HEK293T (cell line): ENCODE results near the gene ETNPPL.

Experiments
- CTCF ChIA-PET: fragments of 350-600 bp; formaldehyde crosslinking; extraction: SDS; loops from one replicate; lab custom pipeline; 2021; ENCODE audit warnings: antibody characterized with exemption, inconsistent platforms; lab: Yijun Ruan, JAX
- POLR2A ChIA-PET: fragments of 350-600 bp; formaldehyde crosslinking; extraction: SDS; loops from one replicate; lab custom pipeline; 2020; ENCODE audit warnings: antibody characterized with exemption, inconsistent platforms; lab: Yijun Ruan, JAX
- DNase-seq: peaks from one replicate; pipeline ENCODE4 v3.0.0; 2012; ENCODE audit warnings: mixed read lengths; ENCODE audit errors: extremely low spot score
- ARNT ChIP-seq: fragments of 450-650 bp; IDR thresholded peaks from 2 replicates; pipeline ENCODE4 v1.6.1; 2017; ENCODE audit warnings: mild to moderate bottlenecking
- BHLHE40 ChIP-seq: fragments of 450-650 bp; IDR thresholded peaks from 2 replicates; pipeline ENCODE4 v1.6.1; 2016; ENCODE audit warnings: mild to moderate bottlenecking, moderate library complexity, borderline replicate concordance
- CTBP1 ChIP-seq: fragments of 450-650 bp; IDR thresholded peaks from 2 replicates; pipeline ENCODE4 v1.6.1; 2016; ENCODE audit warnings: borderline replicate concordance
- ELF4 ChIP-seq: fragments of 450-650 bp; IDR thresholded peaks from 2 replicates; pipeline ENCODE4 v1.6.1; 2017; ENCODE audit warnings: antibody characterized with exemption
- FOXA1 ChIP-seq: fragments of 450-650 bp; IDR thresholded peaks from 2 replicates; pipeline ENCODE4 v1.6.1; 2016; ENCODE audit warnings: mild to moderate bottlenecking
- FOXK2 ChIP-seq: fragments of 450-650 bp; IDR thresholded peaks from 2 replicates; pipeline ENCODE4 v1.6.1; 2016; ENCODE audit warnings: mild to moderate bottlenecking
- FOXM1 ChIP-seq: fragments of 450-650 bp; IDR thresholded peaks from 2 replicates; pipeline ENCODE4 v1.6.1; 2017; ENCODE audit warnings: mild to moderate bottlenecking, borderline replicate concordance
- HDGF ChIP-seq: fragments of 450-650 bp; IDR thresholded peaks from 2 replicates; pipeline ENCODE4 v1.6.1; 2017; ENCODE audit warnings: antibody characterized with exemption, borderline replicate concordance
- L3MBTL2 ChIP-seq: fragments of 450-650 bp; conservative IDR thresholded peaks from 2 replicates; pipeline ENCODE4 v1.6.1; 2016; ENCODE audit warnings: mild to moderate bottlenecking
- LEF1 ChIP-seq: fragments of 450-650 bp; IDR thresholded peaks from 2 replicates; pipeline ENCODE4 v1.6.1; 2017; ENCODE audit warnings: mild to moderate bottlenecking, borderline replicate concordance
- NFRKB ChIP-seq: fragments of 450-650 bp; IDR thresholded peaks from 2 replicates; pipeline ENCODE4 v1.6.1; 2016; ENCODE audit warnings: mild to moderate bottlenecking, moderate library complexity
- PKNOX1 ChIP-seq: fragments of 450-650 bp; IDR thresholded peaks from 2 replicates; pipeline ENCODE4 v1.6.1; 2016
- SP1 ChIP-seq: fragments of 450-650 bp; IDR thresholded peaks from 2 replicates; pipeline ENCODE4 v1.6.1; 2017
- SUZ12 ChIP-seq: fragments of 450-650 bp; IDR thresholded peaks from 2 replicates; pipeline ENCODE4 v1.6.1; 2016; ENCODE audit warnings: mild to moderate bottlenecking
- TARDBP ChIP-seq: fragments of 450-650 bp; IDR thresholded peaks from 2 replicates; pipeline ENCODE4 v1.6.1; 2016
- ZNF384 ChIP-seq: fragments of 450-650 bp; IDR thresholded peaks from 2 replicates; pipeline ENCODE4 v1.6.1; 2016

ETNPPL gene

GRCh38 chr4:108746511-108746910, 16.3 kb downstream of the ETNPPL start:
- no peak for TF ChIP-seq FOXM1
- no peak for TF ChIP-seq LEF1
- TF ChIP-seq ELF4 = no peak
- no peak for TF ChIP-seq TARDBP
- TF ChIP-seq CTBP1 = no peak
- TF ChIP-seq BHLHE40 = no peak
- TF ChIP-seq L3MBTL2 = no peak
- TF ChIP-seq SP1 = no peak
- no peak for TF ChIP-seq SUZ12
- TF ChIP-seq NFRKB = no peak
- no peak for TF ChIP-seq ARNT
- no peak for TF ChIP-seq ZNF384
- ChIA-PET POLR2A (no interaction called here), CTCF (no interaction called here)
- no peak for DNase-seq

- POLR2A ChIA-PET = no interaction called here
Observed at GRCh38 chr4:108744307-108744706, 18.5 kb downstream of the ETNPPL start.

GRCh38 chr4:108742451-108743420, 20.1 kb downstream of the ETNPPL start:
- CTCF ChIA-PET = no interaction called here

More at GRCh38 chr4:108744307-108744706, 18.5 kb downstream of the ETNPPL start:
- no peak for DNase-seq
- TF ChIP-seq ZNF384 (no peak), FOXK2 (no peak), ELF4 (no peak), BHLHE40 (no peak), PKNOX1 (no peak), L3MBTL2 (no peak), HDGF (no peak), LEF1 (no peak), SUZ12 (no peak), TARDBP (no peak), ARNT (no peak), FOXM1 (no peak), FOXA1 (no peak), SP1 (no peak), CTBP1 (no peak)
- CTCF ChIA-PET = no interaction called here

GRCh38 chr4:108738003-108738706, 24.7 kb downstream of the ETNPPL start:
- DNase-seq = no peak
- POLR2A ChIA-PET = no interaction called here
- TF ChIP-seq FOXA1 (no peak), ARNT (no peak), SUZ12 (no peak), FOXM1 (no peak), PKNOX1 (no peak), HDGF (no peak), BHLHE40 (no peak), NFRKB (no peak), ZNF384 (no peak), ELF4 (no peak), LEF1 (no peak)
- CTCF ChIA-PET = no interaction called here

More at GRCh38 chr4:108742451-108743420, 20.1 kb downstream of the ETNPPL start:
- DNase-seq = no peak
- TF ChIP-seq SP1 = no peak
- TF ChIP-seq HDGF = no peak
- no peak for TF ChIP-seq FOXK2
- TF ChIP-seq L3MBTL2 = no peak
- TF ChIP-seq NFRKB = no peak
- no peak for TF ChIP-seq ARNT
- TF ChIP-seq FOXM1 = no peak
- TF ChIP-seq PKNOX1 = no peak
- TF ChIP-seq LEF1 = no peak
- TF ChIP-seq CTBP1 = no peak
- no peak for TF ChIP-seq SUZ12
- TF ChIP-seq TARDBP = no peak
- no peak for TF ChIP-seq ZNF384
- TF ChIP-seq FOXA1 = no peak
- TF ChIP-seq BHLHE40 = no peak
- no peak for TF ChIP-seq ELF4
- POLR2A ChIA-PET = no interaction called here

GRCh38 chr4:108731006-108731405, 31.8 kb downstream of the ETNPPL start:
- CTCF ChIA-PET = no interaction called here
- no peak for TF ChIP-seq HDGF
- TF ChIP-seq ZNF384 = no peak
- no peak for TF ChIP-seq CTBP1
- no peak for TF ChIP-seq FOXA1
- no peak for TF ChIP-seq TARDBP
- no peak for TF ChIP-seq NFRKB
- TF ChIP-seq FOXK2 = no peak
- TF ChIP-seq SP1 = no peak
- no peak for TF ChIP-seq ELF4
- TF ChIP-seq SUZ12 = no peak
- TF ChIP-seq L3MBTL2 = no peak
- TF ChIP-seq PKNOX1 = no peak
- no peak for TF ChIP-seq ARNT
- POLR2A ChIA-PET = no interaction called here
- no peak for DNase-seq
